Measurements from ENCODE around the gene NKX2-8. TPM values are rescaled to one million over a fixed set of nuclear protein-coding genes. Genes with fewer than 3 reads are reported as not detected.

The NKX2-8 gene
- not detected in 2 replicates for total RNA-seq

DNA sequence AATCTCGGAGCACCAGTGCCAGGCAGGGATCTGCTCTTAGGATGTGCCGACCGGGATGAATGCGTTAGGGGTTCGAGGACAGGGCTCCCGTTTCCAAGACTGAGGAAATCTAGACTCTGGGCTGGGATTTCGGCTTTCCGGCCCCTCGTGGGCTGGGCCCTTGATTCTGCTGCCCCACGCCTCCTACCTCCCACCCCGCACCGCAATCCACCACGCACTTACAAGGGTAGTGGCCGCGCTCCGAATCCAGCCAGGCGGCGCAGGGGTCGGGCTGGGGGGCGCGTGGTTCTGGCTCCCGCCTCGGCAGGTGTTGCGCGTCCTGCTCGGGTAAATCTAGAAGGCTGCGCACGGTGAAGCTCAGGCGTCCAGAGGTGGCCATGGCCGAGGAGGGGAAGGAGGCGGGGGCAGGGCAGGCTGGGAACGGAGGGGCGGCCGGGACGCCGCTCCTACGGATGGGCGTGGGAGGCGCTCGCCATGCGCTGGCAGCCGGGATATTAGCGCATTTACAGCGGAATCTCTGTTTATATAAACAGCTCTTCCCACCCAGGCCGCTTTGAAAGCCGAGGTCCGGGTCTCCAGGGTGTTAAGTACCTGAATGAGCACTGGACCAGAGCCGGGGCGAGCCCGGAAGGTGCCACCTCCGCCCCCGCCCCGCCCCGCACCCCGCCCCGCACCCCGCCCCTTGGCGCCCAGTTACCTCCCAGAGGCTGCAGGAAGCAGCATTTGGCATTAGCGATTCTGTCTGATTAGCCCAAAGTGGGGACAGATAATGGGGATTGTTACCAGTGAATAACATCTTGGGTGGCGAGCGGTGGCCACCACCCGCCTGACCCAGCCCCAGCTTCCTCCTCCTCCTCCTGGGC lies at the start of gene NKX2-8:
Gene NKX2-8, minus strand, starts transcription at position 604 of the 863 bp plus-strand sequence. Its CDS starts 225 bp downstream, at position 379.
- DNase-seq (ENCODE audit: extremely low read depth, low read depth, low spot score) = no peak

DNA sequence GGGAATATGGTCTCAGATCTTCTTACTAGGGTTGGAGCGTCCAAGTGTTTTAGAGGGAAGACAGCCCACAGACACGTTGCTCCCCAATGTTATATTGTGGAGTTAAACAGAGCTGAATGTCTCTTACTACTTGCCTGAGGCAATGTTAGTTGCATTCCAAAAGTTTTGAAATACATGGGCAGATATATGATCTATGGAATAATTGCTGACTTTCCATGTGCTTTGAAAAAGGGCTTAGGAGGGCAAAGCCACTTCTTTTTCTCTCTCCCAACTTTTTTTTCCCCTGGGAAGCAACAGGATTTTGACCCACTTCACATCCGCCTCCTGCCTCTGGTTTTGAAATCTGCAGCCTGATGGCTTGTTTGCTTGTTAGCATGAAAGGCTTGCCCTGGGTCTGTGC lies 45.6 kb upstream of the NKX2-8 start:
- no peak for DNase-seq (ENCODE audit: extremely low read depth, low read depth, low spot score)

DNA sequence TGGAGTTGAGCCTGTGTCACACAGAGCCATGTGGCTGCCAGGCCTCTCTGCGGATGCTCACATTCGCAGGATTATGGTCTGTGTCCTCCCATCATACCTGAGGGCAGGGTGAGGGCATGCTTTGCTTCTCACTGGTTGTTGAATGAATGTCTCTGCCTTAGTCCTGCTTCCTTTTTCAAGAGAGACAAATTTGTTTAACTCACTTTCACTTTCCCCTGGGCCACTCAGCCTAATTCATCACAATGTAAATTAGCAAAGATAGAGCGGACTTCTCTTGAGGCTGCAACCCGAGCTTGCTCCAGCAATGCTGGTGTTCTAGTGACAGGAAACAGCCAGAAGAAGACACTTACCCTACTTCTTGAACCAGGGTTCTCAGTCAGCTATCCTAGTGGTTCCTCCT lies 43.7 kb upstream of the NKX2-8 start:
- no peak for DNase-seq (ENCODE audit: extremely low read depth, low read depth, low spot score)

DNA sequence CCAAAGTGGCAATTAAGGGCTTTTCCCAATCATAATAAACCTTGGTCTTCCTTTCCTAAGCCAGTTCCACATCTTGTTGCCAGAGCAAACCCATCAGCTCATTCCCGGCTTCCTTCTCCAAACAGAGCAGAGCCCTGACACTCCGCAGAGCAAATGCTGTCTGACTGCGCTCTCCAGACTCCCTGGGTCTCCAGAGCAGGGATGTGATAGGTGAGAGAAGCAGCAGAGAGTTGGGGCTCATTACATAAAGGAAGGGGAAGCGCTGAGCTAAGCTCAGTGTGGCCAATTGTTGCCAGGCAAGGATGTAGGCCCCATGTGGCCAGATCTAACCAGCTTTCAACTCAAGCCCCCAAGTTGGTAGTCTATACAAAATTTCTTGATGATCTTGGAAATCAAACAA lies 43.0 kb upstream of the NKX2-8 start:
- no peak for DNase-seq (ENCODE audit: extremely low read depth, low read depth, low spot score)

DNA sequence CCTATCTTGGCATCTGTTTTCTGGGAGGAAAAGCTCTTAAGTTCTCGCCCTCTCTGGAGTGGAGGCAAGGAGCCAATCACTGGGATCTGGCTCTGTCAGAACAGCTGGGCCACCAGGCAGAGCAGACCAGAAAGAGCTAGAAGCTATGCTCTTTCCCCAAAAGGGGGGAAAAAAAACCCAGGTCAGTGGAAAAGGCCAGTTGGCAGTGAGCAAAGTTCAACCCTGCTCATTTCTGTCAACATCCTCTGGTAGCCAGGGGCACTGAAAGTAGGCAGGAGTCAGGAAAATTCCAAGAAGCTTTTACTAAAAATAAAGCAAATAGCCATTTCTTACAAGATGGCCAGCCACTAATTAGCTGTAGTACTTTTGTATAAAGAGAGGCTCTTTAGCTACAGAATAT lies 42.6 kb upstream of the NKX2-8 start:
- no peak for DNase-seq (ENCODE audit: extremely low read depth, low read depth, low spot score)

DNA sequence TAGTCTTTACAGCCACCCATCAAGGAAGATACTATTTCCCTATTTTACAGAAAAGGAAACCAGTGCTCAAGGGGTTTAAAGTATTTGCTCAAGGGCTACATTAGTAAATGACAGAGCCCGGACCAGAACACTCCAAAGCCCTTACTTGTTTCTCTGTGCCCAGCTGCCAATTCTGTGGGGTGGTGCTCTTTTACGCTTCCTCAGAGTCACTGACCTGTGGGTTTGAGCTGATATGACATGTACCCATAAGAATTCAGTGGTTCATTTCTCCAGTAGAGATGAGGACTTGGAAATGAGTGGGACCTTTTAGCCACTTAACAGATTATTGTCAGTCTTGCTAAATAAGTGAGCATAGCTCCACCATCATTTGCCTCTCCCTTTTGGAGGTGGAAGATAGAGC lies 37.4 kb upstream of the NKX2-8 start:
- no peak for DNase-seq (ENCODE audit: extremely low read depth, low read depth, low spot score)

DNA sequence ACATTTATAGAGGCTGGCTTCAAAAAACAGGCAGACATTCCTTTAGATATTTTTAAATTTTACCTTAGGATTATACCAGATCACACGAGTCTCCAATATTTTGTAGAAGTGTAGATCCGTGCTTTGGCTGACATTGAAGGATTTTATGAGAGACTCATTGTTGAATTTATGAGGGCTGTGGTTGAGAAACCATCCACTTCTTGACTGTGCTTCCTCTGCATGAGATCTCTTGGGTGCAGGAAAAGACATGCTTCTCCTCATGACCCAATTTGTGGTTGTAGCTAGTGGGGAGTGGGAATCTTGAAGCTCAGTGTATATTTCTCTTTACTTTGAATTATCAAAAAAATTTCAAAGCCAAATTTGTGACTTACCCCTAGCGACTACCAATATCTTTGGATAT lies 36.7 kb upstream of the NKX2-8 start:
- DNase-seq (ENCODE audit: extremely low read depth, low read depth, low spot score) = no peak

DNA sequence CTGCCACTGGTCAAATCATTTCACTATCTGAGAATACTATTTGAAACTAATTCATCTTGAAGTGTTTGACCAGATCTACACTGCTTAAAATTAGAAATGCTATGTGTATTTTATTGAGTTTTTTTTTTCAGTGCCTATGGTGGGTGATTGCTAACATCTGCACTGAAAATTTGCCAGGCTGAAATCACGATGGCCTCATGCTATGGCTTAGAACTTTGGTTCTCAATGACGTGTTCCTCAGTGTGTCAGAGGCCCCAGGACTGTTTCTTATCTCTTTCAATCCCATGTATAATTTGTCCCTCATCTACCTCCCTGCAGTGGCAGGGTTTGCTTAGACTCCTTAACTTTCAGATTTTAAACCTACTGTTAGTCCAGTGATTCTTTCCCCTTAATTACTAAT lies 36.2 kb upstream of the NKX2-8 start:
- DNase-seq (ENCODE audit: extremely low read depth, low read depth, low spot score) = no peak

DNA sequence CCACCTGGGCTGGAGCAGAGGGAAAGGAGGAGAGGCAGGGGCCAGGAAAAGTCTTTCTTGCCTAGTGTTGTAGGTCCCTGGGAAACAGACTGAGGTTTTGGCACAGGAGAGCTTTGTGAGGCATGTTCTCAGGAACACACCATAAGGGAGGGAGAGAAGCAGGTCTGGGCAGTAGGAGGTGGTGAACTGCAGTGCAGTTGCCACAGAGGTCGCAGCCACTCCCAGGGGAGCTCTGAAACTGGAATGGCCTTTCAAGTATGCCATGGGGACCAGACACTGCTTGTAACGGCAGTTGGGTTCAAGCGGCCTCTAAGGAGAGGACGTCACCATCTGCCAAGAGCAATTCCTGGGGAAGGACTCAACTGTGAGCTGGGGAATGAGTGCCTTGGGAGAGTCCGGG lies 35.4 kb upstream of the NKX2-8 start:
- DNase-seq (ENCODE audit: extremely low read depth, low read depth, low spot score) = no peak

DNA sequence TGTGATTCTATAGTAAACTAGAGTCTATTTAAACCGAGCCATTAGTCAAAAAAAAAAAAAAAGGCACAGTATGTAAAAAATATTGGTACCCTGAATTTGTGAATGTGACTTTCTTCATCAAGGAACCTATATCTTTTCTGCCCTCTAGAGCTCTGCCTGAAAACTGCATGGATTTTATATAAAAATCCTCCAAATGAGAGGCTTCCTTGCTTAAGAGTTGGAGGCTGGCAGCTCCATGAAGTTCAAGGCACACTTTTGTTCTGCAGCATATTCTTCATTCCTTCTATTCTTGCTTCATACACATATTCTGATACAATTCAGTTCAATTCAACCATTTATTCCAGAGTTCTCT lies 23.1 kb upstream of the NKX2-8 start:
- DNase-seq (ENCODE audit: extremely low read depth, low read depth, low spot score) = no peak

DNA sequence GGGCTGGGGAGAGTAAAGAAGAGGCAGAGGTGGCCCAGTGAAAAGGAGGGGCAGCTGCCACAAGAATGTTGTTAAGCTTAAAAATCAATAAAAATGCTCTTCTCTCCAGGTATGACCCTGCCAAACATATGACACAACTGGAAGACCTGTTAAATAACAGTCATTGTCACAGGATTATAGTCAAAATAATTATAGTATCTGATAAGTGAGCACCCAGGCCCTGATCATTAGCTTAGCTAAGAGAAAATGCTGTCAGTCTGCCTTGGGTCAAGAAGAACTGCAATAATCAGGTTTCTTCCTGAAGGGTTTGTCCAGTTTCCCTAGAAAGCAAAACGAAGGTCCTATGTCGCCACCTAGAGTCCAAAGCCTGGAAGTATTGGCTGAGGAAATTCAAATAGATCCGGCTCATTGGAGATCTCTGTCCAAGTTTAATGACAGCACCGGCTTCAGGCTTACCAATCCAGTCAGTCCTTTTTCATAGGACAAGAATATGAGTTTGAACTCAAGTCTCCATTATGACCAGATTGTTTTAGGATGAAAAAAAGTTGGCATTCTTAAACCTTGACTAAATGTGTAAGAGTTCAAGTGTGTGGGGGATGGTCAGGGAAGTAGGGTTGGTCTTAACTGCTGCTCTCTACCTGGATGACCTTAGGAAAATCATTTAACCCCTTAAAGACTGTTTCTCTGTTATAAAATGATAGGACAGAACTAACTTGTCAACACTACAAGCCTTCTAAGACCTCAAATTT lies 22.5 kb upstream of the NKX2-8 start:
- DNase-seq (ENCODE audit: extremely low read depth, low read depth, low spot score) = peak; percentile 50

DNA sequence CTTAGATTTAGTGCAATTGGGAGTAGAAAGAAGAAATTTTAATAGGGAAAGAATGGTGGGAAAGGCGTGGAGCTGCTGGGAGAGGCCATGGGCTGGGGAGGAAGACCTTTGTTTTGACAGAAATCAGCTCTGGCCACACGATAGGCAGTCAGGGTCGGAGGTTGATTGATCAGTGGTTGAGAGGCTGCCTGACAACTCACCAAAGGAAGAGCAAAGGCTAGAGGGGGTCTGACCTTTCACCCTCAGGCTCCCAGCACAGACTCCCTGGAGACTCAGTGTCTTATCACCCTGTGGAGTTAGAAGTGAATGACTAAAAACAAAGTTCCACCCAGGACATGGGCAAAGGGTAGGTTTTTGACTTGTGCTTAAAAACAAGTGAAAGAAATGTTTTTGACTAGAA lies 18.0 kb upstream of the NKX2-8 start:
- DNase-seq (ENCODE audit: extremely low read depth, low read depth, low spot score) = no peak

DNA sequence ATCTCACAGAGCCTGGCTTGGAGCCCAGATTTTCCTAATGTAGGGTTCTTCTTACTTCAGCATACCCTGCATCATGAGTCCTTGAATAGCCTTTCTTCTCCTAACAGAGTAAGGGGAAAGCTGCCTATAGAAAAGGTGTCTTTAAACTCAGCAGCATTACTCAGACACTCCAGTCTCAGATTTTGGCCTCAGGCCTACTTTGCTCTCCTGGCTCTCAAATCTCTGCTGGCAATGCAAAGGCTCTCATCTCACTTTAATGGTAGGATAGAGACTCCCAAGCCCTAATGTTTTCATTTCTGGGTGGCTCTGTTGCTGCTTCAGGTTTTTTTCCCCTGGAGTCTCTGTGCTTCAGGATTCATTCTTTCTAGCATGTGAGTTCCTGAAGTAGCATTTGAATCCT lies 9.1 kb upstream of the NKX2-8 start:
- no peak for DNase-seq (ENCODE audit: extremely low read depth, low read depth, low spot score)

DNA sequence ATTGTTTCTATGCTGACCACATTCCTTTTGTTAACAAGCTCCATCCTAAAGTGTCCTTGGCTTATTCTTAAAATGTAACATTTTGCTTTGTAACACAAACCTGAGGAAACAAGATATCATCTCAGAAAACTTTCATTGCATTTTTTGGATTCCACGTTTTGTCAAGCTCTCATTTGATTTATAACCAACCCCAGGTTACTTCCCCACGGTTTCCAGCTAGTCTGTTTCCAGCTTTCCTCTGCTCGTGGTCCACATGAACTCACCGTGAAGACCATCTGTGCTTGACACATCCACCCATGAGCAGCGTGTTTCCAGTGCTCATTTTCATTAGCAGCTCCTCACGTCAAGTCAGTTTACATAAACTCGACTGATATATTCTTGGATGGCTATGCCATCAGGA lies 6.4 kb upstream of the NKX2-8 start:
- DNase-seq (ENCODE audit: extremely low read depth, low read depth, low spot score) = no peak

DNA sequence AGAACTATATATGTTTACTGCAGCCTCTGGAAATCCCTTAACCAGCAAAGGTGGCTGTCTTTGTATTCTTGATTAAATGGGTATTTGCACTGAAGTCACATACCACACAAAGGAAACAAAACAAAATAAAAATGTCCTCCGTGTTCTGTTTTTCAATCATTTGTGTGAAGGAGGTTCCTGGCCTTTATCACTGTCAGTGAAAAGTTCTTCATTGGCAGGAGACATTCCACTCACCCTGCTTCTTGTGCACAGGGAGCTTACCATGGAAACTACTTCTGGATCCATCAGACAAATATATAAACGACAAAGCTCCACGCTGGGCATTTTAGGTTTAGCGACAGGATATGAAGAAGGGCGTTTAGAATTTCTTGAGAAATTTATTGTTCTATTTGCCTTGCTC lies 5.7 kb upstream of the NKX2-8 start:
- no peak for DNase-seq (ENCODE audit: extremely low read depth, low read depth, low spot score)

DNA sequence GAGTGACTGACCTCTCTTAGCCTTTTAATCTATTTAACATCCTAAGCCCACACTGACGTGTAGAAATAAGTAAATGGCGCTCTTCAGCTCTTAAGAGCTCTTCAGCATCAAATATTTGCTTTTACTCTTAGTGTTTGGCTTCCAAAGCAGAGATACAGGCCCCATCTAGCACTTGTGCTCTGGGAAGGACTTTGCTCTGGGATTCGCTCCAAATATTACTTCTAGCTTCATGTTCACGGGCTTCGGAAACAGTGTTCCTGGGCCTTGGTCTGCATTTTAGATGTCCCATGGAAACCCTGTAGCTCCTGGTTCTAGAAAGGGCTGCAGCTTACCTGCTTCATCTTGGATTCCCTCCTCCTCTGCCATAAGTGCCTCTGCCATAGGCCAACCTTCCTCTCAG lies 2.7 kb upstream of the NKX2-8 start:
- DNase-seq (ENCODE audit: extremely low read depth, low read depth, low spot score) = no peak

DNA sequence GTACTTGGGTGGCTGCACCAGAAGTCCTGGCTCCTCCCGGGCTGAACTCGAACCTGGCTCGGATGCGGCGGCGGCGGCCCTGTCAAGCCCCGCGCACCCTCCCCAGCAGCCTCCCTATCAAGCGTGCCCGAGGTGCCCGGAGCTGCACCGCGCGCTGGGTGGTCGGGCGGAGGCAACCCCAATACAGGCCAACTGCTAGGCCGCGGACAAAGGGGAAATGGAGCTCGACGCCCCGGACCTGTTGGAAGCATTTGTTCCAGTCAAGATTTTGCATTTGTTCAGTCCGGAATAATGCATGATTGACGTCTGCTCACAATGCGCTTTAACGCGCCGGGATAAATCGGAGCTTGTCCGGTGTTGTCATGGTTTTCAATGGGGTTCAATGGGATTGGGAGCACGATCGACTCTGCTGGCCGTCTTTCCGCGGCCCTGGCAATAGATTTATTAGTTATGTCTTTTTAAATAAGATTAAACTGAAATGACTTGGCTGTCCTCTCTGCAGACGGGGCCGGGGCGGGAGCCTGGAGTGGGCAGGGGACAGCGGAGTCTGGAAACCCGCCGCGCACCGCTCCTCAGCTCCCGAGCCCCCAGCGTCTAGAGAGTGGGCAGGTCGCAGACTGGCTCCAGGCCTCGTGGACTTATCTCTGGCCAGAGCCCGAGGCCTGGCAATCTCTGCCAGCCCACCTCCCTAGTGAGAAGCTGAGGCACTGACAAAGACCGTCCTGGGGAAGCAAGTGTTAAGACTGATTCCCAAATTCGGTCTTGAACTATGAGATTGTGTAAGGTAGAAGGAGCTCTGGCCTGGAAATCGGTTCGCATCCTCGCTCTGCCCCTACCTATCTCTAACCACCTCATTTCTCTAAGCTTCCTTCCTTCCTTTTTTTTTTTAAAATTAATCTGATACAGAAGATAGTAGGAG lies 1.7 kb upstream of the NKX2-8 start:
- no peak for DNase-seq (ENCODE audit: extremely low read depth, low read depth, low spot score)

DNA sequence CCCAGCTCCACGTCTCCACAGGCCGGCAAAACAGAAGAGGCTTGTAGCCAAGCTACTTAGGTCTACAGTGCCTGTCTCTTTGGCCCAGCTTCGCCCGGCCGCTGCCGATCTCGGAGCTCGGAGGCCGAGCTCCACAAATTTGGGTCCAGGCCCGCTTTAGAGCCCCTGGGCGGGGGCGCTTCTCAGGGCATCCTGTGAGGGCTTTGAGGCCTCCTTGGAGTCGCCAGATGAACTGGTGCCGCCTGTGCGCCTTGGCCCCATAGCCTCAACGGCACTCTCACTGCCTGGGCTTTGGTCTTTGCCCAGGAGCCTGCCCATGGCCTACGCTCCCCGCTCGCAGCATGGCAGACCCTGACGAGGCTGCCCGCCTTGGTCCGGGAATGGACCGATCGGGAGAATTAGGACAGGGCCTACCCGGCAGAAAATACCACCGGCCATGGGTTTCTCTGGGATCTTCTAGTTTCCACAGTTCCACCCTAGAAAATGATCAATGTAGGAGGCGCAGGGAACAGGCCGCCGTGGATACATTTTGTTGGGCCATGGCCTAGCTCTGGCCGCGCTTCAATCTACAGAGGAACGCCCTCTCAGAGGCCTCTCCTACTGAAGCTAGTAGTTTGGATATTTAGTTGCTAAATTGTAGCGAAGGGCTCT lies 953 bp upstream of the NKX2-8 start:
- no peak for DNase-seq (ENCODE audit: extremely low read depth, low read depth, low spot score)

DNA sequence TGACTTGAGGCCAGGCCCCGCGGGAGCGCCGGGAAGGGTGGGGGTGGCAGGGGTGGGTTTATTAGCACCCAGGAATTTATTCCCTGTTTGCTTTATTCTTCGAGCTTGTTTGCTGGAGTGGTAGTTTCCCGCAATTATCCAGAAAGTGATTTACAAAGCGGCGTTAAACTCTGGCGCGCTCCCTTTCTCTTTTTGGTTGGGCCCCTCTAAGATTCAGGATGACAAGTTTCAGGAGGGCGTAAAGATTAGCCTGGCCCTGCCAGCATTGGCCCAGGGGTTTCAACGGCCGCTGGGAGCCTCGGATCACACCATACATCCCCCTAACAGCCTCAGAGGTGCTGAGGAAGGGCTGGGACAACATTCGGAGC lies 444 bp upstream of the NKX2-8 start:
- no peak for DNase-seq (ENCODE audit: extremely low read depth, low read depth, low spot score)

DNA sequence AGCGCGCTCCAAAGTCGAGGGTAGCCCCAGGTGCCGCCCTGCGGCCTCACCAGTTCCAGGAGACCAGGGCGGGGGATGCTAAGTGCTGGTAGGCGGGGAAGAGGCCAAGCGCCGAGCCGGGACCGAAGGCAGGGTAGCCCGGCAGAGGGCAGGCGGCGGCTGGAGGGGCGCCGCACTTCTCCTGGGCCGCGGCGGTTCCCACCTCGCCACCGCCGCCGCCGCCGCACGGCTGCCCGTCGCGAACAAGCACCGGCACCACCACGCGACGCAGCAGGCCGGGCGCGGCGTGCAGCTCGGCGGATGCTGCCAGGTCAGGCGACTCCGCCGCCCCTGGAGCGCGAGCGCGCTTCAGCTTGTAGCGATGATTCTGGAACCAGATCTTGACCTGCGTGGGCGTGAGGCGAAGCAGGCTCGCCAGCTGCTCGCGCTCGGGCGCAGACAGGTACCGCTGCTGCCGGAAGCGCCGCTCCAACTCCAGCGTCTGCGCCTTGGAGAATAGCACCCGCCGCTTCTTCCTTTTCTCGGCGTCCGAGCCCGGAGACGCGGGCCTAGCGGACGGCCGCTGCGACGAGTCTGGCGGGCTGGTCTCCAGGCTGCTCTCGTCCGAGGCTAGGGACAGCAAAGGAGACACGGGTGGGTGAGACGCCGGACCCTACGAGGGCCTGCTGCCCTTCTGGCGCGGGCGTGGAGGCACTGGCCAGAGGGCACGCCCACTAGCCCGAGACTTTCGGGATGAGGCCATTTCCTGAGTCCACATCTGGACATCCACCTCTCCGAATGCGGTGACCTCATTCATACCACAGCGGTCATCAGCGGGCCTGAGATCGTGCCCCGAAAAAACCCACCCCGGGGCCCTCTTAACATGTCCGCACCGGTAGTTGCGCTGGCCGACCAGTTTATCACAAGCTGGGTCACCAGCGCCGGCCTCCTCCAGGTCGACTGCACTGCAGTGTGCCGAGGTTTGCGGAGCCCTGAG lies 1.3 kb downstream of the NKX2-8 start:
- no peak for DNase-seq (ENCODE audit: extremely low read depth, low read depth, low spot score)

Data from glomerular endothelial cell (primary cell).